NCI-H345 treated with DMSO at 0.1 percent for 48 hours (cell line): ENCODE results near the gene PHF24.
"Not testable (repeated sequence)": the region's sequence is repeated elsewhere in the genome, so short reads cannot be mapped to it uniquely, and the experiment has no call there.

Experiments
- DNase-seq: peaks from one replicate; lab custom pipeline; 2025; ENCODE audit not compliant: unreplicated experiment; lab: John Stamatoyannopoulos, UW

The PHF24 gene

DNA sequence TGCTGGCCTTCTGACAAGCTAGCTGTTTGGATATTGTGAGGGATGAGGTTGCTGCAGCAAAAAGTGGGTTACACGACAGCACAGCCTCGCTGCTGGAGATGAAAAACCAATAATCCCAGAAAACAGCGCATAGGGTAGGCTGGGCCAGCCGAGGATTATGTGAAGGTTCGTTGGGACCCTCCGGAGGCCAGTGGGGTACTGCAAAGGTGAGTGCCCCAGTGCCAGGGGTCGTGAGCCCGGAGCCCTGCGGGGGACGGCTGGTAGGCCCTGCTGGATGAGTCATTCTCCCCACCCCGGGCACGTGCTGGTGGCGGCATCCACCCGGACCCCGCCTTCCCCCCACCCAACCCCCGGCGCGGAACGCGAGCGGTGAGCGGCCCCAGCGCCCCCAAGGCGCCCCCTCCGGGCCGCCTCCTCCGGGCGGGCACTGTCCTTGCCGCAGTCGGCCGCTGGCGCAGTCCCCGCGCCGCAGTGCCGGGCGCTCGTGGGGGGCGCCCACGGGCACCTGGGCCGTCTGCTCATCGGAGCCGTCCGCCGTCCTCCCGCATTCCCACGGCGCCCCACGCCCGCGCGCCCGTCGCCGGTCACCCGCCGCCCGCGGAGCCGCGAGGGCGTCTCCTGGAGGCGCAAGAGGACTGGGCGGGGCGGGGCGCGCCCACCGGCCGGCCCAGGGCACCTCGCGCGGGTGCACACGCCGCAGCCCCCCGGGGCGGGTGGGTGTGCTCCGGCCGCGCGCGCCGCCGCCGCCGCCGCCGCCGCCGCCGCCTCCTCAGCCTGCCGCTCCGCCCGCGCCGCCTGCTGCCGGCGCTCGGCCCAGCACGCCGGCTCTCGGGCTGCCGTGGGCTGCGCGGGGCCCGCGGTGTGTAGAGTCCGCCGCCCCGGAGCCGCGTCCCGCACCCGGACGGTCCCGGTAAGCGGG, at the start of gene PHF24:
PHF24 (plus strand) TSS at position 794 of the 919 bp plus-strand sequence. CDS start 13,014 bp downstream, outside the sequence.
- no peak for DNase-seq

DNA sequence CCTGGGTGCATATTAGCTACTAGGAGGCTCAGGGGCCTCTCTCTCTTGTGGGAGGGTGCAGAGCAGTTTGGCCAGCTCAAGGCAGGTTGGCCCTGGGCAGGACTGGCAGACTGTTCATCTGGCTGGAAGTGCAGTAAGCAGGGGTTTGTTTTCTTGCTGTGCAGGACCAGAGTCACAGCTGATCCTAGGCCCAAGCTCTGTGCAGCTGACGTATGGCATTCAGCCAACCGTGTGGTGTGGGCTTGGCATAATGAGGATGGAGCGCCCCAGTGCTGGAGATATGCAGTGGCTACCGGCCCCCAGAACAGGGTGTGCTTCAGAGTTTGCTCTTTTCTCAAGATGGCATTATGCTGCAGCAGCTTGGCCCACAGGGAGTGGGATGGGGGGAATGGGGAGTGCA, 31.0 kb upstream of the PHF24 start:
- no peak for DNase-seq

GRCh38 chr9:34928921-34929320, 29.2 kb upstream of the PHF24 start:
- no peak for DNase-seq

- DNase-seq, result no peak
Measured at GRCh38 chr9:34929506-34930102, 28.5 kb upstream of the PHF24 start.

DNA sequence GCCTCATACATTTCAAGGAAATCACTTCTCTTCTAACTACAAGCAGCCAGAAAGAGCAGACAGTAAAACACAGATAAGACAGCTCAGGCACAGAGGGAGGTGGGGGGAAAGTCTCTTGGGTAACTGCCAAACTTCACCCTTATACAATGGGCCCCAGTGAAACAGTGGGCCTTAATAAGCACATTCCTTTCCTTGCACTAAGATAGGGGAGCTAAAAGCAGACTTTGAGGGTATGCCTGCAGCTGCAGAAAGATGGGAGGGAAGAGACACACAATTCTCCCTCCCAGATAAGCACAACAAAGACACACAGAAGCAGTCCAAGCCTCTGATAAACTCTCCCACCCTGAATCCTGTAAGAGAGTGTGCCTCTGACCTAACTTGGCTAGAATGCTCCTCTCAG, 18.1 kb upstream of the PHF24 start:
- not testable (repeated sequence) for DNase-seq

- DNase-seq, result no peak
Measured at GRCh38 chr9:34948451-34948850, 9.6 kb upstream of the PHF24 start.

DNA sequence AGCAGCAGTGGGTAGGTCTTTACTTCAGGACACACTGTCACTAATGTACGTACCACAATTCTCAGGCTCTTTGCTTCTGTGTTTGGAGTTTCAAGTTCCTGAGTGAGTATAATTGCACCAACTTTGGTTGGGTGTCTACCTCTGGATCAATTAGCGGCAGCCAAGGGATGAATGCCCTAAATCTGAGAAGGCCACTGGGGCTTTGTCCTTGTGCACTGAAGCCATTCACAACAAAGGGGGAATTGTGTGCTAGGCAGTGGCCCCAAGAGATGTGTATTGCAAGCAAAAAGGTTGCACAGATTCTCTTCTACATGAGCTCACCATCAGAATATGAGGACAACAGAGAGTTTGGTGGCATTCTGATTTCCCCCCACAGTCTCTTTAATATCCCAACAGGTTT, 3.9 kb upstream of the PHF24 start:
- DNase-seq, result no peak

GRCh38 chr9:34956066-34956465, 2.0 kb upstream of the PHF24 start:
- DNase-seq, result not testable (repeated sequence)

GRCh38 chr9:34956648-34957047, 1.4 kb upstream of the PHF24 start:
- no peak for DNase-seq

DNA sequence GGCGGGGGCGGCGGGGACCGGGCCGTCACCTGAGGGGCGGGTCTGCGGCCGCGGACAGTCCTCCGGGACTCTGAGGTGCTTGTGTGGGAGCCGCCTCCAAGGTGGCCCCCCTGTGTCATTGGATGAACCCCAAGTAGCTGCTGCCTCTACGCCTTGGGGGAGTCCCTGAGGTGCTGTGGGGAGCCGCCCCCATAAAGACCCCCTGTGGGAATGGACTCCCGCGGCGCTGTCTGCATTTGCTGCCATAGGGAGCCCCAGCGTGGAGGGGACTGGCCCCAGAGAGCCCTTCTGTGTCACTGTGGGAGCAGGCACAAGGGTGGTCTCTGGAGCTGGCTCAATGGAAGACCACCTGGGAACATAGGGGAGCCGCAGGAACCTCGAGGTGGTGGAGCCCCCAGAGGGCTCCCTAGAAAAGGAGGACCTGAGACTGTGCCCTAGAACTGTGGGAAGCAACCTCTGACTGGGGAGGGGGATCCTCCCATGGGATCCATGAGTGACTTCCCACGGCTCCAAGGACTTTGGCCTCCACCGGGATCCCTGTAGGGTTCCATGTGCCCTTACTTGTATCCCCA, 412 bp downstream of the PHF24 start:
- no peak for DNase-seq

- no peak for DNase-seq
Measured at GRCh38 chr9:34959461-34959860, 1.4 kb downstream of the PHF24 start.

DNA sequence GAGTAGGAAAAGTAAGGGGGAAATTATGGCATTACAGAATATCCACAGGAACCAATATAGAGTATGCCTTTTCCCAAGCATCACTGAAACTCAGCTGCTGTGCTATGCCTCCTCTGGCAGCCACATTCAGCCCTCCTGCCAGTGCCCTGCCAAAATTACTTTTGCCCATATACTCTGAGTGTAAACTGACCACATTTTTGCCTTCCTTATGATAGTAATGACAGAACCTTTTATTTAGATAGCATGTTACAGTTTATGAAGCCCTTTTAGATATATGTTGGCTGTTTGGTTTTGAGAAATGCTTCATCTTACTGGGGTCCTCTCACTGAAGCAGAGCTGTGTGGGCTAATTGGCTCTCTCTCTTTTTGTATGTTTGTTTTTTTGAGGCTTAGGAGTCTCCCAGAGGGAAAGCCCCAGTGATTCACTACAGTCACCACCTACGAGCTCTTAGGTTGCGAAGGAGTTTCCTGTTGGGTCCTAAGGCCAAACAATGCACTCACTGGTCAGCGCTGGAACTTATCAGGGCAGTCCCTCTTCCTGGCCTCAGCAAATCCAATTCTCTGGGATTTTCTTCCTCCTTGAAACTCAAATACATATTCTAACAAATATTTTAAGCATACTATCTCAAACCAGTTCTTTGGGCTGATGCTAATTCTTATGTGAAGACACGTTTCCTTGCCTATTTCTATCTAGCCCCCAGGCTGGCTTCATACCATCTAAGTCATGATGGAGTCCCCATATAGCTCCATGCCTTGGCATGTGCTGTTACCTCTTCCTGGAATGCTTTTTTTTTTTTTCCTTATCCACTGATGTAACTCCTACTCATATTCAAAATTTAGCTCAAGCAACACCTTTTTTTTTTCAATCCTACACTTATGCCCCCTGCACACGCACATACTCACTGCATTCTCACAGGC, 3.7 kb downstream of the PHF24 start:
- DNase-seq, result no peak

- DNase-seq, result no peak
Measured at GRCh38 chr9:34962546-34962945, 4.5 kb downstream of the PHF24 start.

GRCh38 chr9:34963552-34963951, 5.5 kb downstream of the PHF24 start:
- no peak for DNase-seq

GRCh38 chr9:34964458-34964857, 6.4 kb downstream of the PHF24 start:
- DNase-seq, result no peak

GRCh38 chr9:34971146-34971811, 13.2 kb downstream of the PHF24 start:
- no peak for DNase-seq

GRCh38 chr9:34974664-34975063, 16.6 kb downstream of the PHF24 start:
- DNase-seq, result no peak

DNA sequence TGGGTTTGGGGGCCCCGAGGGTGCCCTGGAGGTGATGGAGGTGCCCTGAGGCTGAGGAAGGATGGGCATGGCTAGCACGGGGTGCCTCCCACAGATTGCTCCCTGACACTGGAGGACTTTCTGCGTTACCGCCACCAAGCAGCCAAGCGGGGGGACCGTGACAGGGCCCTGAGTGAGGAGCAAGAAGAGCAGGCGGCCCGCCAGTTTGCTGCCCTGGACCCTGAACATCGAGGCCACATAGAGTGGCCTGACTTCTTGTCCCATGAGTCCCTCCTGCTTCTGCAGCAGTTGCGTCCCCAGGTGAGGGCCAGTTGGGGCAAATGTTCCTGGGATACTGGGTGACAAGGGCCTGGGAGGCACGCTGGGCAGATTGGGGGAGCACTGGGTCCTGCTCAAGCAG, 18.4 kb downstream of the PHF24 start:
- DNase-seq, result no peak

GRCh38 chr9:34976992-34977391, 18.9 kb downstream of the PHF24 start:
- no peak for DNase-seq

- no peak for DNase-seq
Measured at GRCh38 chr9:34980181-34980761, 22.2 kb downstream of the PHF24 start.
